ENCODE results near the gene OR9Q1. TPM values are rescaled to one million over a fixed set of nuclear protein-coding genes. Genes with fewer than 3 reads are reported as not detected.

OR9Q1 gene
- polyA plus RNA-seq, 1 donor from 2014 or later: not detected

DNA sequence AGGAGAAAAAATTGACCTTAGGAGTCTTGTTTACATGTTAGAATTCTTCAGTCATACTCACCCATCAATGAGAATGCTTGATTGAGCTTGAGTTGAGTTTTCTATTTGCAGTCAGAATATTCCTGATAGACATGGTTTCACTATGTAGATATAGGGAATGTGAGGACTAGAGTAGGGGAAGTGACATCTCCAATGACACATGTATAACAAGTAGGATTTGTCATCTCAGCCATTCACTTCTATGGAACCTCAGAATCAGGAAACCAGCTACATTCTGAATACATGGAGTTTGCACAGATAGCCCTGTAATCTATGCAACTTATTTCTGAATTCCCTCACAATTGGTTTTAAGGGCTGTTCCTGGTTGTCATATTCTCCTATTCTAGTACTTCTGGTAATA lies 20.1 kb upstream of the OR9Q1 start:
- Histone ChIP-seq H4K20me1 (ENCODE audit: insufficient read depth) (no peaks in the 10 kb centered on the region), H3K27ac (ENCODE audit: low read length) (no peak overlapping the region), H3K9ac (ENCODE audit: low read length) (no peak overlapping the region), H3K4me2 (ENCODE audit: low read length) (no peak overlapping the region), H3K27me3 (ENCODE audit: insufficient read depth, low read depth, low read length) (no peaks in the 10 kb centered on the region), H3K4me3 (ENCODE audit: low read length) (no peak overlapping the region), H3K9me2 (ENCODE audit: insufficient read depth, low read length) (no peaks in the 10 kb centered on the region), H3K79me2 (replicated peaks; ENCODE audit: insufficient read depth, low read length) (no peaks in the 10 kb centered on the region), H3K36me3 (ENCODE audit: insufficient read depth, low read length) (no peaks in the 10 kb centered on the region), H2AFZ (ENCODE audit: low read depth, low read length) (no peak overlapping the region), H3K9me3 (ENCODE audit: low read length) (no peaks in the 10 kb centered on the region), H3F3A (ENCODE audit: insufficient read depth, low read length, poor library complexity, severe bottlenecking) (no peaks in the 10 kb centered on the region)
- TF ChIP-seq TAF1 (IDR thresholded peaks at IDR 0.05; ENCODE audit: low read depth): no peak
- TF ChIP-seq, protein P1, sequence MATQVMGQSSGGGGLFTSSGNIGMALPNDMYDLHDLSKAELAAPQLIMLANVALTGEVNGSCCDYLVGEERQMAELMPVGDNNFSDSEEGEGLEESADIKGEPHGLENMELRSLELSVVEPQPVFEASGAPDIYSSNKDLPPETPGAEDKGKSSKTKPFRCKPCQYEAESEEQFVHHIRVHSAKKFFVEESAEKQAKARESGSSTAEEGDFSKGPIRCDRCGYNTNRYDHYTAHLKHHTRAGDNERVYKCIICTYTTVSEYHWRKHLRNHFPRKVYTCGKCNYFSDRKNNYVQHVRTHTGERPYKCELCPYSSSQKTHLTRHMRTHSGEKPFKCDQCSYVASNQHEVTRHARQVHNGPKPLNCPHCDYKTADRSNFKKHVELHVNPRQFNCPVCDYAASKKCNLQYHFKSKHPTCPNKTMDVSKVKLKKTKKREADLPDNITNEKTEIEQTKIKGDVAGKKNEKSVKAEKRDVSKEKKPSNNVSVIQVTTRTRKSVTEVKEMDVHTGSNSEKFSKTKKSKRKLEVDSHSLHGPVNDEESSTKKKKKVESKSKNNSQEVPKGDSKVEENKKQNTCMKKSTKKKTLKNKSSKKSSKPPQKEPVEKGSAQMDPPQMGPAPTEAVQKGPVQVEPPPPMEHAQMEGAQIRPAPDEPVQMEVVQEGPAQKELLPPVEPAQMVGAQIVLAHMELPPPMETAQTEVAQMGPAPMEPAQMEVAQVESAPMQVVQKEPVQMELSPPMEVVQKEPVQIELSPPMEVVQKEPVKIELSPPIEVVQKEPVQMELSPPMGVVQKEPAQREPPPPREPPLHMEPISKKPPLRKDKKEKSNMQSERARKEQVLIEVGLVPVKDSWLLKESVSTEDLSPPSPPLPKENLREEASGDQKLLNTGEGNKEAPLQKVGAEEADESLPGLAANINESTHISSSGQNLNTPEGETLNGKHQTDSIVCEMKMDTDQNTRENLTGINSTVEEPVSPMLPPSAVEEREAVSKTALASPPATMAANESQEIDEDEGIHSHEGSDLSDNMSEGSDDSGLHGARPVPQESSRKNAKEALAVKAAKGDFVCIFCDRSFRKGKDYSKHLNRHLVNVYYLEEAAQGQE (IDR thresholded peaks at IDR 0.05; ENCODE audit: borderline replicate concordance): no peak

DNA sequence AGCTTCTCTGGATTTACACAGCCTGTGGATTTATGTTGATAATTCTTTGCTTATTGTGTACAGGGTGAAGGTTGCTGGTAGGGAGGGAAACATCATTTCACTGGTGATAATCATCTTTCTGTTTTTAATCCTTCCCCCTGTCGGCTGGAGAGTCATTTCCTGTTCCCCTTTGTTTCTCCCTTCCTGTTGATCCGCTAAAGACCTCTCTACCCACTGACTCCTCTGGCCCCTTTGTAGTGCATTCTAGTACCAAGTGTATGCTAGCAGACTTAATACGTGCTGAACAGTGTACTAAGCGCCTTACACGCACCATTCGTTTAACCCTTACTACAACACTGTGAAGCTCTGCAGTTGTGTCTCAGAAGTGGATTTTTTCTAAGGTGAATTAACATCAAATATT lies 19.0 kb upstream of the OR9Q1 start:
- Histone ChIP-seq H2AFZ (ENCODE audit: low read depth, low read length) (no peak overlapping the region), H3F3A (ENCODE audit: insufficient read depth, low read length, poor library complexity, severe bottlenecking) (no peaks in the 10 kb centered on the region)

DNA sequence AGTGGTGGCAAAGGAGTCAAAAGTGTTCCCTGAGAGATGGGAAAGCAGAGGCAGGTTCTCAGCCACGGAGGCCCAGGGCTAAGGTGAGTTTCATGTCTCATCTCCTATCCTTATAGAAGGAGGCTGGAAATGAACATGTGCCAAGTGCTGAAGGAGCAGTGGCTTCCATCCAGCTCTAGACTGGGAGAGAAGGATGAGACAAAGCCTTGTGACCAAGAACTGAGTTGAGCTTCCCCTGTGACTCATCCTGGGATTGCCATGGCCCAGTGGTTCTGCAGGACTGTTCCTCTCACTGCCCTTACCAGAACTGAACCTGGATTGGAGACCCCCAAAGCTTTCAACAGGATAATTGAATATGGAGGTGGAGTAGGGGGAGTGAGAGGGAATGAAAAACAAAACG lies 16.7 kb upstream of the OR9Q1 start:
- no peaks in the 10 kb centered on the region for H3K9me3 ChIP-seq (ENCODE audit: low read length)
- TF ChIP-seq SMC3 (conservative IDR thresholded peaks at IDR 0.05; ENCODE audit: poor library complexity) (no peak), POLR2AphosphoS5 (IDR thresholded peaks at IDR 0.05) (no peak), RAD21 (conservative IDR thresholded peaks at IDR 0.05) (no peak), EZH2 (IDR thresholded peaks at IDR 0.05; ENCODE audit: borderline replicate concordance, insufficient read depth, low read length, poor library complexity, severe bottlenecking) (no peak), TAF1 (IDR thresholded peaks at IDR 0.05; ENCODE audit: low read depth) (no peak), MXI1 (conservative IDR thresholded peaks at IDR 0.05; ENCODE audit: poor library complexity, severe bottlenecking) (no peak), EP300 (conservative IDR thresholded peaks at IDR 0.05; ENCODE audit: poor library complexity, severe bottlenecking) (no peak)
- TF ChIP-seq, protein P2, sequence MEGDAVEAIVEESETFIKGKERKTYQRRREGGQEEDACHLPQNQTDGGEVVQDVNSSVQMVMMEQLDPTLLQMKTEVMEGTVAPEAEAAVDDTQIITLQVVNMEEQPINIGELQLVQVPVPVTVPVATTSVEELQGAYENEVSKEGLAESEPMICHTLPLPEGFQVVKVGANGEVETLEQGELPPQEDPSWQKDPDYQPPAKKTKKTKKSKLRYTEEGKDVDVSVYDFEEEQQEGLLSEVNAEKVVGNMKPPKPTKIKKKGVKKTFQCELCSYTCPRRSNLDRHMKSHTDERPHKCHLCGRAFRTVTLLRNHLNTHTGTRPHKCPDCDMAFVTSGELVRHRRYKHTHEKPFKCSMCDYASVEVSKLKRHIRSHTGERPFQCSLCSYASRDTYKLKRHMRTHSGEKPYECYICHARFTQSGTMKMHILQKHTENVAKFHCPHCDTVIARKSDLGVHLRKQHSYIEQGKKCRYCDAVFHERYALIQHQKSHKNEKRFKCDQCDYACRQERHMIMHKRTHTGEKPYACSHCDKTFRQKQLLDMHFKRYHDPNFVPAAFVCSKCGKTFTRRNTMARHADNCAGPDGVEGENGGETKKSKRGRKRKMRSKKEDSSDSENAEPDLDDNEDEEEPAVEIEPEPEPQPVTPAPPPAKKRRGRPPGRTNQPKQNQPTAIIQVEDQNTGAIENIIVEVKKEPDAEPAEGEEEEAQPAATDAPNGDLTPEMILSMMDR (IDR thresholded peaks at IDR 0.05; ENCODE audit: poor library complexity, severe bottlenecking): no peak
- TF ChIP-seq, protein P1 (IDR thresholded peaks at IDR 0.05; ENCODE audit: borderline replicate concordance): no peak
- no peaks in the 10 kb centered on the region for H3F3A ChIP-seq (ENCODE audit: insufficient read depth, low read length, poor library complexity, severe bottlenecking)
- no peak overlapping the region for H3K9ac ChIP-seq (ENCODE audit: low read length)
- no peaks in the 10 kb centered on the region for H3K9me2 ChIP-seq (ENCODE audit: insufficient read depth, low read length)
- H3K27ac ChIP-seq (ENCODE audit: low read length): no peak overlapping the region
- H3K4me3 ChIP-seq (ENCODE audit: low read length): no peak overlapping the region
- no peaks in the 10 kb centered on the region for H3K79me2 ChIP-seq (replicated peaks; ENCODE audit: insufficient read depth, low read length)
- no peaks in the 10 kb centered on the region for H3K27me3 ChIP-seq (ENCODE audit: insufficient read depth, low read depth, low read length)
- H2AFZ ChIP-seq (ENCODE audit: low read depth, low read length): no peak overlapping the region
- no peaks in the 10 kb centered on the region for H4K20me1 ChIP-seq (ENCODE audit: insufficient read depth)
- no peaks in the 10 kb centered on the region for H3K36me3 ChIP-seq (ENCODE audit: insufficient read depth, low read length)
- no peak overlapping the region for H3K4me2 ChIP-seq (ENCODE audit: low read length)

More for the DNA sequence above, 19.0 kb upstream of the OR9Q1 start:
- Histone ChIP-seq H3K4me3 (ENCODE audit: low read length) (no peak overlapping the region), H3K27ac (ENCODE audit: low read length) (no peak overlapping the region), H3K9me2 (ENCODE audit: insufficient read depth, low read length) (no peaks in the 10 kb centered on the region), H3K79me2 (replicated peaks; ENCODE audit: insufficient read depth, low read length) (no peaks in the 10 kb centered on the region), H3K4me2 (ENCODE audit: low read length) (no peak overlapping the region), H3K9me3 (ENCODE audit: low read length) (no peaks in the 10 kb centered on the region), H4K20me1 (ENCODE audit: insufficient read depth) (no peaks in the 10 kb centered on the region), H3K9ac (ENCODE audit: low read length) (no peak overlapping the region), H3K36me3 (ENCODE audit: insufficient read depth, low read length) (no peaks in the 10 kb centered on the region), H3K27me3 (ENCODE audit: insufficient read depth, low read depth, low read length) (no peaks in the 10 kb centered on the region)
- no peak for TF ChIP-seq EZH2 (IDR thresholded peaks at IDR 0.05; ENCODE audit: borderline replicate concordance, insufficient read depth, low read length, poor library complexity, severe bottlenecking)
- no peak for TF ChIP-seq RAD21 (conservative IDR thresholded peaks at IDR 0.05)
- no peak for TF ChIP-seq MXI1 (conservative IDR thresholded peaks at IDR 0.05; ENCODE audit: poor library complexity, severe bottlenecking)

Measured in neural cell (in vitro differentiated cells).